ENCODE measurements around the gene JAKMIP1.

- no peak for TF ChIP-seq CTCF (conservative IDR thresholded peaks at IDR 0.05)
- no peak for TF ChIP-seq EZH2 (IDR thresholded peaks at IDR 0.05; ENCODE audit: low read depth)
Measured at GRCh38 chr4:6063684-6064083, 136.7 kb downstream of the JAKMIP1 start.

Data from PC-9 (cell line).